ENCODE data around the gene KYNU. TPM values are rescaled to one million over a fixed set of nuclear protein-coding genes. Genes with fewer than 3 reads are reported as not detected.

Gene KYNU
- total RNA-seq, 3 donors from 2014 or later = 1.7 to 3.3 (median 2.7) TPM

DNA sequence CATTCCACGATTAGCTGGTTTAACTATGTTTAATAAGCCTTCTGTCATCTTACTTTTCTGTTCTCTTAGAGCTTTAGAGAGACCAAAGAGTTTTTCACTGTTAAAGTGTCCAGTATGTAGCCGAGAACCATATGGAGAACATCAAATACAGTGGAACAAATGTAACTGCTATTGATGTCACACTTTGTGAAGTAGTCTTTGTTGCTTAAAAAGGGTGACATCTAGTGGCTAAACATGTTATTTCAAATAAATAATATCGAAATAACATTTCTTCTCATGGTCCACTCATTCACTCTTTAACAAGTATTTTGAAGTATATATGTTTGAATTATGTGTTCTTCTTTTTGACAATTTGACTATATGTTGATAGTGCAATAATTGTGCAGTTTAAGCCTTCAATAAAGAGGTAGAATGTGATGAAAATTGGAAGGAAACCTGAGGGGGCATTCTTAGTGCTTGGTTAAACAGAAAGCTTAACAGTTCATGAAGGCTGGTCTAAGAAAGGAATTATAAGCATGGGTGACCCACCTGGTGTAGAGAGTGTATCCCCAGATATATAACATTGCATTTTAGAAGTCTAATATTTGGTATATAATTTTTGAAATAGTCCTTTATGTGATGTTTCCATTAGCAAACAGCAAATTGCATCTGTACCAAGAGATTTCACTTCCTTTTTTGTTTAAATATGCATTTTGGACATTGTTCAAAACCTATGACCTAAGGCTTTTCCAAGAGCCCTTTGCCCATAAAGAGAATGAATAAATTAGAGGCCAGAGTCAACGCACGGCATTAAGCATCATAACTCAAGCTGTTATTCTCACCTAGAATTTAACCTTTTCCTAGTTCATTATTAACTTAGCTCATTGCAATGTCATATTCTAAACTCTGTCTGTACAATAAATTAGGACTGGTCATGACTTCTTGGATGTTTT lies 112.1 kb downstream of the KYNU start:
- DNase-seq = no peak
- intact Hi-C loops (cut with DNase I, micrococcal nuclease) = no loop called here
- ATAC-seq = no peak

DNA sequence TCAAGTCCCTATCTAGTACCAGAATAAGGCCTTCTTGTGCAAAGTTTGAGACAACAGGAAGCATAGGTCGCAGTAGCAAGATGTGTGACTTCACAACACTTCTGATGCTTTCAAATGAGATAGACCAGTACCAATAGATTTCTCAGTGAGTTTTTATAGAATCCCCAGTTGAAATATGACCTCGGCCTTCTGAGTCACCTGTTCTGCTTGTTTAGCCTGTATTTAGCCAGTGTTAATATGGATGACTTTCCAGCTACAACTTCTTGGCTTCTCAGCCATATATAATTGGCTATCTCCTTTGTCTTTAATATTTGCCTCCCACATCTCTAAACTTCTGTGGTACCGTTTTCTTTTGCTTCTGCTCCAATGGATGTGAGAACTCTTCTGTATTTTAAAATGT lies 113.8 kb downstream of the KYNU start:
- Histone ChIP-seq H3K4me3 (no peak overlapping the region), H3K9me3 (no peaks in the 10 kb centered on the region), H3K36me3 (ENCODE audit: low read depth) (no peaks in the 10 kb centered on the region), H3K4me1 (ENCODE audit: low read depth) (no peaks in the 10 kb centered on the region)
- ATAC-seq (no peak), DNase-seq (no peak)
- intact Hi-C loops (cut with DNase I, micrococcal nuclease) = no loop called here
- TF ChIP-seq, protein P1, sequence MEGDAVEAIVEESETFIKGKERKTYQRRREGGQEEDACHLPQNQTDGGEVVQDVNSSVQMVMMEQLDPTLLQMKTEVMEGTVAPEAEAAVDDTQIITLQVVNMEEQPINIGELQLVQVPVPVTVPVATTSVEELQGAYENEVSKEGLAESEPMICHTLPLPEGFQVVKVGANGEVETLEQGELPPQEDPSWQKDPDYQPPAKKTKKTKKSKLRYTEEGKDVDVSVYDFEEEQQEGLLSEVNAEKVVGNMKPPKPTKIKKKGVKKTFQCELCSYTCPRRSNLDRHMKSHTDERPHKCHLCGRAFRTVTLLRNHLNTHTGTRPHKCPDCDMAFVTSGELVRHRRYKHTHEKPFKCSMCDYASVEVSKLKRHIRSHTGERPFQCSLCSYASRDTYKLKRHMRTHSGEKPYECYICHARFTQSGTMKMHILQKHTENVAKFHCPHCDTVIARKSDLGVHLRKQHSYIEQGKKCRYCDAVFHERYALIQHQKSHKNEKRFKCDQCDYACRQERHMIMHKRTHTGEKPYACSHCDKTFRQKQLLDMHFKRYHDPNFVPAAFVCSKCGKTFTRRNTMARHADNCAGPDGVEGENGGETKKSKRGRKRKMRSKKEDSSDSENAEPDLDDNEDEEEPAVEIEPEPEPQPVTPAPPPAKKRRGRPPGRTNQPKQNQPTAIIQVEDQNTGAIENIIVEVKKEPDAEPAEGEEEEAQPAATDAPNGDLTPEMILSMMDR (IDR thresholded peaks at IDR 0.05) = no peak

More for the DNA sequence above, 112.1 kb downstream of the KYNU start:
- TF ChIP-seq, protein P1 (IDR thresholded peaks at IDR 0.05) = no peak
- Histone ChIP-seq H3K9me3 (no peaks in the 10 kb centered on the region), H3K4me3 (no peak overlapping the region), H3K36me3 (ENCODE audit: low read depth) (no peaks in the 10 kb centered on the region), H3K4me1 (ENCODE audit: low read depth) (no peaks in the 10 kb centered on the region)

DNA sequence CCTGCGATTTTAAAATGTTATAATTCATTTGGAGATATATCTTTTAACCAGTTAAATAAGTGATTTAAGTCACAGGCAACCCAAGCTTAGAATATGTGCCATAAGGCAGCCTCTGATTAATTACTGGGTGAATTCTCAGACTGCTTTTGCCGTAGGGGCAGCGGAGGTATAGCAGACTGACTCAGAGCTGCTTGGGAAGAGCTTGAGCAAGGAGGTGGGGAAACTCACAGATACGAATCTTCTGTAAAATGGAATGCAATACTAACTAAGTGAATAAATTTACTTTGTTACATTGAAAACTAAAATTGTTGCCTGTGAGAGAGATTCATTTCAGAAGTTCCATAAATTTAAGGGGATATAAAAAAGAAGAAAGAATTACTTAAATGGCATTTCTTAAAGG lies 115.4 kb downstream of the KYNU start:
- intact Hi-C loops (cut with DNase I, micrococcal nuclease) = no loop called here
- Histone ChIP-seq H3K36me3 (ENCODE audit: low read depth) (no peaks in the 10 kb centered on the region), H3K9me3 (no peaks in the 10 kb centered on the region), H3K4me1 (ENCODE audit: low read depth) (no peaks in the 10 kb centered on the region), H3K4me3 (no peak overlapping the region)
- TF ChIP-seq, protein P1 (IDR thresholded peaks at IDR 0.05) = no peak
- DNase-seq (no peak), ATAC-seq (no peak)

DNA sequence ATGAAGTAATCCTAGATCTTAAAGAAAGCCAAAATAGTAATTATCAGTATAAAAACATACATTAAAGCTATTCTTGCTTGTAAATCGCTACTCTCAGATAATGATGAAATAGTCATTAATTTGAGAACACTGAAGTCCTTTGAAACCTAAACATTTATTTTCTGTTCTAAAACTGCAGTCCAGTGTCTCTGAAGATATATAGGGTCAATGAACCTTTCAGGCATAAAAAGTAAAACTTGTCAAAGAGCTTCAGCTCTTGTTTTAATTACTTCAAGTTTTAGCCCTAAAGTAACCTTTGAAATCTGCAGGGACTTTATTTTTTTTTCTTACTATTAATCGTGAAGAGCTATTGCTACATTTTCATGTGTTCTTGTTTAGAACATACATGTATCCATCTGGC lies 116.3 kb downstream of the KYNU start:
- no peaks in the 10 kb centered on the region for H3K4me1 ChIP-seq (ENCODE audit: low read depth)
- no peaks in the 10 kb centered on the region for H3K36me3 ChIP-seq (ENCODE audit: low read depth)
- DNase-seq = no peak
- no peak overlapping the region for H3K4me3 ChIP-seq
- no peaks in the 10 kb centered on the region for H3K9me3 ChIP-seq
- TF ChIP-seq, protein P1 (IDR thresholded peaks at IDR 0.05) = no peak
- no peak for ATAC-seq
- intact Hi-C loops (cut with DNase I, micrococcal nuclease) = no loop called here

DNA sequence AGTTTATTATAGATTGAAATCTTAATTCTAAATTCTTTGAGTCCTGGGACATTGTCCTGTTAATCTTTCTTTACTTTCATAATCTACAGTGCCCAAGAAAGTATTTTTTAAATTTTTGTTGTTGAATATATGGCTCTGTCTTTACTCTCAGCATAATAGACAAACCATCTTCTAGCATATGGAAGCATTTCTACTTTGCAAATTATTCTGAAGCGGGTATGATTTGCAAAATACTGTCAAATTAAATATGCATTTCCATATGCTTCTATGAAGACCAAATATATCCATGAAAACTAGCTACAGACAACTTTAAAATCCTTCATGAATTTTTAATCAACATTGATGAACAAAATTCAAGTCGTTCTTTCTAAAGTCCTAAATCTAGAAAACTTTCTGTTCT lies 117.2 kb downstream of the KYNU start:
- DNase-seq (no peak), ATAC-seq (no peak)
- intact Hi-C loops (cut with DNase I, micrococcal nuclease) = no loop called here
- H3K36me3 ChIP-seq (ENCODE audit: low read depth) = no peaks in the 10 kb centered on the region
- no peaks in the 10 kb centered on the region for H3K4me1 ChIP-seq (ENCODE audit: low read depth)
- no peak overlapping the region for H3K4me3 ChIP-seq
- no peaks in the 10 kb centered on the region for H3K9me3 ChIP-seq
- TF ChIP-seq, protein P1 (IDR thresholded peaks at IDR 0.05) = no peak
